Raji (cell line): ENCODE measurements around the gene BRIP1.

Experiments used
- POLR2A ChIP-seq: IDR thresholded peaks from 2 replicates; pipeline ENCODE4 v1.6.1; 2011; ENCODE audit warnings: low read depth, low read length, control low read depth; ENCODE audit not compliant: insufficient read depth

BRIP1 gene

GRCh38 chr17:61758430-61758829 lies 104.9 kb downstream of the BRIP1 start:
- no peak for TF ChIP-seq POLR2A

GRCh38 chr17:61757168-61757567 lies 106.2 kb downstream of the BRIP1 start:
- TF ChIP-seq POLR2A = no peak

GRCh38 chr17:61756561-61756960 lies 106.8 kb downstream of the BRIP1 start:
- TF ChIP-seq POLR2A = no peak

- TF ChIP-seq POLR2A = no peak
Measured at GRCh38 chr17:61755668-61756067, 107.7 kb downstream of the BRIP1 start.

- TF ChIP-seq POLR2A = no peak
Measured at GRCh38 chr17:61755078-61755477, 108.2 kb downstream of the BRIP1 start.

- no peak for TF ChIP-seq POLR2A
Measured at GRCh38 chr17:61754124-61754523, 109.2 kb downstream of the BRIP1 start.

- no peak for TF ChIP-seq POLR2A
Measured at GRCh38 chr17:61753696-61754095, 109.6 kb downstream of the BRIP1 start.

GRCh38 chr17:61750656-61751055 lies 112.7 kb downstream of the BRIP1 start:
- TF ChIP-seq POLR2A = no peak

GRCh38 chr17:61749823-61750404 lies 113.4 kb downstream of the BRIP1 start:
- TF ChIP-seq POLR2A = no peak

- no peak for TF ChIP-seq POLR2A
Measured at GRCh38 chr17:61746248-61746985, 116.9 kb downstream of the BRIP1 start.

GRCh38 chr17:61744804-61745203 lies 118.5 kb downstream of the BRIP1 start:
- no peak for TF ChIP-seq POLR2A

- TF ChIP-seq POLR2A = no peak
Measured at GRCh38 chr17:61744252-61744651, 119.1 kb downstream of the BRIP1 start.

GRCh38 chr17:61743766-61744165 lies 119.6 kb downstream of the BRIP1 start:
- TF ChIP-seq POLR2A = no peak

- no peak for TF ChIP-seq POLR2A
Measured at GRCh38 chr17:61739002-61739401, 124.3 kb downstream of the BRIP1 start.

- no peak for TF ChIP-seq POLR2A
Measured at GRCh38 chr17:61738249-61738648, 125.1 kb downstream of the BRIP1 start.

GRCh38 chr17:61737820-61738219 lies 125.5 kb downstream of the BRIP1 start:
- no peak for TF ChIP-seq POLR2A

- no peak for TF ChIP-seq POLR2A
Measured at GRCh38 chr17:61736438-61736837, 126.9 kb downstream of the BRIP1 start.

- no peak for TF ChIP-seq POLR2A
Measured at GRCh38 chr17:61735807-61736206, 127.5 kb downstream of the BRIP1 start.

- TF ChIP-seq POLR2A = no peak
Measured at GRCh38 chr17:61734466-61734865, 128.9 kb downstream of the BRIP1 start.
